ENCODE data around the gene TTC38. TPM values are rescaled to one million over a fixed set of nuclear protein-coding genes. Genes with fewer than 3 reads are reported as not detected.

Gene TTC38
- total RNA-seq, 1 donor from 2014 or later: 19.4 TPM

DNA sequence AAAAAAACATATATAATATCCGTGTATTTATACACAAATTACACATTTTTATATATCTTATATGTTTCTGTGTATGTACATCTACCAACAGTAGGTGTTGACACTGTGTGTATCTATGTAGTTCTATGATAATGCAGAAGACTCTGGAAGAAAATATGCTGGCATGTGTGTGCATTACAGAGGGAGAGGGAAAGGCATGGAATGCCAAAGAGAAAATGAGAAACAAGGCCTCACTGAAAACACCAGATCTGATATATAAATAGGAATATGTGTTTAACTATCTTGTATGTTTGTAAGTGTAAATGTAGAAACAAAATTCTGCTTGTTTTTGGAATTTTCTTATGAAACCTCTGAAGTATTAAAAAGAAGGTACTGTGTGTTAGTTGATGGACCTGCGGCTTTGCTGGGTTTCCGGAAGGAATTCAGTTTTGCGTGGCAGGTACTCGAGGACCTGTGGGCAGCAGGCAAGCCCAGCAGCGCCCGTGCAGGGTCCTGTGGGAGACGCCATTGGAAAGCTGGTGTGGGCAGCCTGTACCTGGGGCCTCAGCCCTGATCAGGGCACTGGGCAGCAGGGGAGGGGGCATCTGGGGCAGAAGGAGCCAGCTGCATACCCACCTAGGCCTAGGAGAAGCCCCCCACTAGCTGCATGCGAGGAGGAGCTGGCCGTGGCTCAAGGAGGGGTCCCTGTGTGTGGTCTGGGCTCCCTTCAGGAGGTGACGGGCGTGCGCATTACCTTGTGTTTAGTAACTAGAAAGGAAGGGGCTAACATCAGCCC is 60.1 kb downstream of the TTC38 start:
- DNase-seq (ENCODE audit: low read depth in 2 of 2): no peak

DNA sequence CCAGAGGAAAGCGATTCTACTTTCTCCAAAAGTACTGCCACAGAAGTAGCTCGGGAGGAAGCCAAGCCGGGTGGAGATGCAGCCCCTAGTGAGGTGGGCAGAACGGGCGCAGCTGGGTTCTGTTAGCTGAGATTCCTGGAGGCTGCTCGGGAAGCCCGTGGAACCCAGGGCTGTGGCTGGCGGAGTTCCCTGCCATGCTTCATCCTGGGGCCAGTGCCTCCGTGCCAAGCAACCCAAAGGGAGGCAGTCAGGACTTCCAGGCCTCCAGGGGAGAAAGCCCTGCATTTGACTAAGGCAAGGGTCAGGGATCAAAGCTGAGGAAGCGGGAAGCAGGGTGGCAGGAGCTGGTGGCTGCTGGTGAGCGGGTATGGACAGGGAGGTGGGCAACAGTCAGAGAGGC is 61.0 kb downstream of the TTC38 start:
- DNase-seq (ENCODE audit: low read depth in 2 of 2): no peak

DNA sequence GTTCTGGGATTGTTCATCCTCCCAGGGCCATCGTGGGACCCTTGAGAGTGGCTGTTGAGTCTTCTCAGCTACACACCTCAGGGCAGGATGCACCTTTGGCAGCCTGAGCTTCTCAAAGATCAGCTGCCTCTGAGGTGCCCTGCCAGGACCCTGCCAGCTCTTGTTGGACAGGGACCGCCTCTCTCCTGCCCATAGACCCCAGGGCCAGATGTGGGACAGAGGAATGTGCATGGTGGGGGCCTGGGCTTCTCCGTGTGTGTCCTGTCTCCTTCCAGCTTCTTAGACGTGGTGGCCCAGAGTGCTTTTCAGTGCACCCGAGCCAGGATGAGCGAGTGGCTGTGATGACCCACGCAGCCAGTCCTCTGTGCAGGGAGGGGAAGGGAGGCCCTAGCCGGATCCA is 61.8 kb downstream of the TTC38 start:
- DNase-seq (ENCODE audit: low read depth in 2 of 2): no peak

DNA sequence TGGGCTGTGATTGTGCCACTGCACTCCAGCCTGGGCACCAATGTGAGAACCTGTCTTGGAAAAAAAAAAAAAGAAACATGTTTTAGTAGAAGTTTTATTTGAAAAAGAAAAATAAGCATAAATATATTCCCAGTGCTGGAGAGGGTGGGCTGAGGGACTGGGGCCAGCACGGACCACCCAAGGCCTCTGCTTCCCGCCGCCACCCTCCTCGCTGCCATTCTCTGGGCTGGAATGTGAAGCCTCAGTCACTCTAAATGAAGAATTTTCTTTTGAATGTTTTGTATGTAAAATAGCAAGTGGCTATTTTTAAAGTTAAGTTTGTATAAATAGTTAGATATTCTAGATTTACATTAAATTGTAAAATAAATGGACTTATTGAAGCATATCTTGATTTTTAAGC is 62.6 kb downstream of the TTC38 start:
- no peak for DNase-seq (ENCODE audit: low read depth in 2 of 2)

DNA sequence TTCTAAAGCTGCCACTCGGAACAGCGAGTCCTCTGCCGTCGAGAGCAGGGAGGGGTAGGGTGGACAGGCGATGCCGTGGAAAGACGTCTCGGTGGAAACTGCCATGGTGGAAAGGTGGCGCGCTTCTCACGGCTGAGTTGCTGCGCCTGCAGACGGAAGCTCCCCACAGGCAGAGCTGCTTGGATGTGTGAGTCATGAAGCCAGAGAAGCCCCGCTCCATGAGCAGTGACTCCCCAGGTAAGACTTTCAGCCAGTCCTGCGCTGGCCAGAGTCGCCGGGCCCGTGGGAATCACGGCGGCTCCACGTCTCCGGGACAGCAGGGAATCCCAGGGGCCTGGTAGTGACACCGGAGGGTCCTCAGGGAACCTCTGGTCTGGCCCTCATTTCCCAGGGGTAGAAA is 63.7 kb downstream of the TTC38 start:
- no peak for DNase-seq (ENCODE audit: low read depth in 2 of 2)

DNA sequence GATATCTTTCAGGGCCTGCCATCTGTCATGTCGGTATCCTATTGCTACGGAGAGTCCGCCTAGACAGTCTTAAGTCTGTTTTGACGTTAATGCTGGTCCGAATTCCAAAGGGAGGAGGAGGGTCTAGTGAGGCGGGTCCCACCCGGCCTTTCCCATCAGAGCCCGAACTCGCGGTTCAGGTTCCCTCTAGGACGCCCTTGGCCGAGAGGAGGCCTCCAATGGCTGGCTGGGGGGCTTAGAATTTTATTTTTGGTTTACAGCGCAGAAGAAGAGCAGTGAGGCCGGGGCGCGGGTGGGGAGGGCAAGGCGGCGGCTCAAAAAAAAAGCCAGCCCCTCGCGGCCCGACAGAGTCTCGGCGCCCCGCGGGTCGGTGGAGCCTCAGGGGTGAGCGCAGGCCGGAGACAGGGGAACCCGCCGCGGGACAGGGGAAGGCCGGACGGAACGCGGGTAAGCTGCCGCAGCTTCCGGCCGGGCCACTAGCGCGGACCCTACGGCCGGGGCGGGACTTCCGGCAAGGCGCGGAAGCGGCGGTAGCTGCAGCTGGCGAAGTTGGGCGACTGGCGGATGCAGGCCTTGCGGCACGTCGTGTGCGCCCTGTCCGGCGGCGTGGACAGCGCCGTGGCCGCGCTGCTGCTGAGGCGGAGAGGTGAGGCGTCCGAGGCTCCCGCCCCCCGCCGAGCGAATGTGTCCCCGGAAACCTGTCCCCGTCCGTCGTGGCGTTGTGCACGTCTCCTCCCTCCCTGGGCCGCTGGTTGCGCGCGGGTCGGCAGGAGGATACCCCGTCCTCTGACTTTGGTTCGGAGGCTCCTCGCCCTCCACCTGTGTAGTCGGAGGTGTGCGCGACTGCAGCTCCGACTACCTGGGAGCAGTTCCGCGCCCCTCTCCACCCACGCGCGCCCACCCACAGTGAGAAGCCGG is 67.7 kb downstream of the TTC38 start, which contains the start of gene TRMU:
Gene TRMU, plus strand, starts transcription at position 514 of the 918 bp plus-strand sequence. Its CDS starts 51 bp downstream, at position 565.
- DNase-seq (ENCODE audit: low read depth in 2 of 2): peak; percentile 74 to 91

DNA sequence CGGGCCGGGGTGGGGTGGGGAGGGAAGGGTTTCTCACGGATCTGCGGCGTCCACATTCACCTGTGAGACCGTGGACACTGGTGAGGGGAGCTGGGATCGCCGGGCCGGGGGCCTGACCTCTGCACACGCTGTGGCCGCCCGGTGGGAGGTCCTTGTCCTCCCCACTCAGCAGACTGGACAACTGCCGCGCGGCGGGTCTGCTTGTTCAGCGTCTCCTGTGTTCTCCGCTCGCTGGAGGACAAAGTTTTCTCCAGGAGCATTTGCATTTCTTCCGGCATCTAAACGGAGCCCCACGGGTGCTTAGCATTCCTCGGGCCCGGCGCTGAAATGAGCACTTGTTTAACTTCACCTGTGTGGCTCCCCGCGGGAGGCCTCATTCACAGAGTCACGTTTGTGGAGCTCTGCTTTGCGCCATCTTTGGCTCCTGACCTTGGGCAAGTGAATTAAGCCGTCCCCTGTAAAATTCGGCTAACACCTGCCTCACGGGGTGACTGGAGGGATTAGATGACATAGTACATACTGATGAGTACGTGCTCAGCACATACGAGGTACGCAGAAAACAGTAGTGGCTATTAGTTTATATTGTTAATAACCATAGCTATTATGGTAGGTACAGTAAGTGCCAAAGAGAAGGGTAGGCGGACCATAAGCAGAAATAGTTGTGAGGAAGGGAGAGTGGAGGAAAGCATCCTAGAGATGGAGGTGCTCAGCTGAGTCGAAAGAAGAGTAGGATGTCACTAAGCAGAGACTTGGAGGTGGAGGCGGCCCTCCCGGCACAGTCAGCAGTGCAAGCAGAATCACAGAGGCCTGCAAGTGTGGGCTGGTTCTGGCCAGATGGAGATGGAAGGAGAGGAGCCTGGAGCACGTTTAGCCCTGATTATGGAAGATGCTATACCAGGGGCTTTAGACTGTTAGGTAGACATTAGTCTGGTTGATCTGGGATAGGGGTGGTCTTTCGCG is 68.6 kb downstream of the TTC38 start:
- DNase-seq (ENCODE audit: low read depth in 2 of 2): peak in 1 of 2 donors; percentile 42

DNA sequence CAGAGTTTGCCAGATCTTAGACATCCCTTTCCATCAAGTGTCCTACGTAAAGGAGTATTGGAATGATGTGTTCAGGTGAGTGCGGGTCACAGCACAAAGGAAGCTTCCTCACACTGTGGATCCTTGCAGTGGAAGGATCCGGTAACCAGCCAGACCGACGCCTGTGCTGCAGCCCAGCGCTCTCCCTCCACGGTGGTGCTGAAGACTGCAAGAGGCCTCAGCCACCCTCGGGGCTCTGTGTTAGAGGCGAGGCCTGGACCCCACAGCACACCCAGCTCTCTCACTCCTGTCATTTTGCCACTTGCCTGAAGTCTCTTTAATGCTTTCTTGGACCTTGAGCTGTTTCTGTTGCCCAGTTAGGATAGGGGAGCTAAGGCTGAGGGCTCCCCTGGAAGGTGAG is 70.1 kb downstream of the TTC38 start:
- DNase-seq (ENCODE audit: low read depth in 2 of 2): no peak

DNA sequence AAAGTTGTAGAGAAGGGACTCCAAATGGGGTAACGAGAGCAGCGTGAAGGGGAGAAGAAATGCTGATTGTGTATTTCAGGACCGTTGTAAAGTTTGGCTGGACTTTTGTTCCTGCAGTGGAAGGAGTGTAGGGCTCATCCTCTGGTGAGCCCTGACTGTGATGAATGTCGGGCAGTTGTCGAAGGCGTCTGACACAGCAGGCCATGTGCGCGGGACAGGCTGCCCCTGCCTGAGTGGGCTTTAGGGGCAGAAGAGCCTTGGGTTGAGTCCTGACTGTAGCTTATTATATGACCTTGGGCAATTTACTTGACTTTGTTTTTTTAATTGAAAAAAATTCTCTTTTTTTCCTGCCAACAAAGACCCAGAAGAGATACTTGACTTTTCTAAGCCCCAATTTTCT is 70.8 kb downstream of the TTC38 start:
- DNase-seq (ENCODE audit: low read depth in 2 of 2): no peak

DNA sequence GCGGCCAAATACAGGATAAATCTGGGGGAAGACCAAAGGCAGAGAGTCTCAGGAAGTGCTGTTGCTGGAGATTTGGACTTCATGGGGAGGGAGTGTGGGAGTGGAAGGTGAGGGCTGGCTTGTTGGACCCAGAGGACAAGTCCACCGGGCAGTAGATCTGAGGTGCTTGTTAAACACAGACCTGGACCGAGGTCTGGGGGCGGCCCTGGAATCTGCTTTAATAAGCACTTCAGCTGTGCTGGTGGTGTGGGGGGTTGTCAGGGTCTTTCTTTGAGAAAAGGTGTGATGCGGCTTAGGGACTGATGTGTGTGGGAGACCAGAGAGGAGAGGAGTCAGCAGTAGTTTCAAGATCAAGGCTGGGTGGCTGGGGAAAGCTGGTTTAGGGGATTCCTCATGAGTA is 72.1 kb downstream of the TTC38 start:
- no peak for DNase-seq (ENCODE audit: low read depth in 2 of 2)

DNA sequence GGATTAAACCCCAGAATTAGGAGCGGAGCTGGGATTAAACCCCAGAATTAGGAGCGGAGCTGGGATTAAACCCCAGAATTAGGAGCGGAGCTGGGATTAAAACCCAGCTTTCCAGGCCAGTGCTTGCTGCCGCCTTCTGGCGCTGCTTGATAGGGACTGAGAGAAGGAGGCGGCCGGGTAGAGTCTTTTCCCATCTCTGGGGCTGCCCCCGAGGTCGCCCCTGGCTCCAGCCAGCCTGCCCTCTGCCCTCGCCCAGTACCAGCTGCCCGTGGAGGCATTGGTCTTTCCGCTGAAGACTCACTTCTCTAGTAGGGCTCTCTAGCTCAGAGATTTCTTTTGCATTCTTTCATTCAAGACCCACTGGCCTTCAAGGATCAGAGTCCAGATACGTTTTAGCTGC is 72.9 kb downstream of the TTC38 start:
- no peak for DNase-seq (ENCODE audit: low read depth in 2 of 2)

Other genes with a start within 250 kb of the TTC38 start
- gene PPARA, start 117.5 kb upstream of the TTC38 start, total RNA-seq: 6.8 and 7.1 TPM in 2 replicates
- 8.0 and 11.0 TPM in 2 replicates for gene CDPF1, start 17.7 kb upstream of the TTC38 start, total RNA-seq
- under 0.01 TPM in 1 of 2 replicates, not detected in the other for gene PKDREJ, start 4.7 kb upstream of the TTC38 start, total RNA-seq
- gene GTSE1, start 28.9 kb downstream of the TTC38 start, total RNA-seq: 3.4 and 6.3 TPM in 2 replicates
- gene TRMU, start 67.7 kb downstream of the TTC38 start, total RNA-seq: 16.3 and 19.5 TPM in 2 replicates

All from dermis microvascular lymphatic vessel endothelial cell (primary cell).